GM18511 (cell line): ENCODE measurements around the gene NHS.
"Not testable (repeated sequence)": the region's sequence is repeated elsewhere in the genome, so short reads cannot be mapped to it uniquely, and the experiment has no call there.

ENCODE experiments used
- ATAC-seq: cut with Tn5 transposase; IDR thresholded peaks from one replicate; pipeline ENCODE4 v1.9.1; 2021; ENCODE audit warnings: mild to moderate bottlenecking, moderate library complexity; ENCODE audit not compliant: unreplicated experiment

NHS gene

DNA sequence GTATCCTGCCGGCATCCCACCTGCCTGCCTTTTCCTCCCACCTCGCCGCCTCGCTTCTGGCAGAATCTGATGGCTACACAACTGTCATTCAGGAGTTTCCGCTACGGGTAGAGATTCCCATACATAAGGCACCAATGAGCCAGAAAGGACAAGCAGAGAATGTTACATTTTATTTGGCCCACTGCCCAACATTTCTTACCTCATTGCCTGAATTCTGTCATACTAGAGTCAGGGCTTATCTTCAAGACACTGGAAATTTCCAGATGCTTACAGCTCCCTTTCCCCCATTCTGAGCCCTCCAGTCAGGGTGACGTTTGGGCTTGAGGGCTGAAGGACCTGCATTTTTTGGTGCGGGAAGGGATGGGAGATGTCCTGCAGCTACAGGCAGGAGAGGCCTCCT lies 113.0 kb downstream of the NHS start:
- no peak for ATAC-seq

- no peak for ATAC-seq
Observed at GRCh38 chrX:17494216-17494615, 119.2 kb downstream of the NHS start.

- no peak for ATAC-seq
Observed at GRCh38 chrX:17495052-17495451, 120.1 kb downstream of the NHS start.

DNA sequence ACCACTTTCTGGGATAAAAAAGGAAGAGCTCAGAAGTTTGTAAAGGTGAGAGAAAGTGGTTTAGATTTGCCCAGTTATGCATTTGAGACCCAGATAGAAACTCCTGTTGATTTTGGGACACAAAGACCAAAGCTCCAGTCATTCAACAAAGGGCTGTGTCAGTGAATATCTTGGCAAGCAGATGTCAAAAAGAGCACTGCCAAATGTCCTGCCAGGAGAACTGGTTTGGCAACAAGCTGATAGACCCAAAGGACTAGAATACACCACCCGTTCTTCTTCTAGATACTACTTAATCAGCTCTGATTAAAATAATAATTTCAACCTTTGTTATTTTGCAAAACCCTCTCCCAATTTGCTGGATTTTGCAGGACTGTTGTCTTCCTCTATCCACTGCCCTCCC lies 121.4 kb downstream of the NHS start:
- no peak for ATAC-seq

GRCh38 chrX:17497193-17497592 lies 122.2 kb downstream of the NHS start:
- ATAC-seq, result no peak

- ATAC-seq, result no peak
Observed at GRCh38 chrX:17499512-17499911, 124.5 kb downstream of the NHS start.

- no peak for ATAC-seq
Observed at GRCh38 chrX:17500145-17500579, 125.2 kb downstream of the NHS start.

DNA sequence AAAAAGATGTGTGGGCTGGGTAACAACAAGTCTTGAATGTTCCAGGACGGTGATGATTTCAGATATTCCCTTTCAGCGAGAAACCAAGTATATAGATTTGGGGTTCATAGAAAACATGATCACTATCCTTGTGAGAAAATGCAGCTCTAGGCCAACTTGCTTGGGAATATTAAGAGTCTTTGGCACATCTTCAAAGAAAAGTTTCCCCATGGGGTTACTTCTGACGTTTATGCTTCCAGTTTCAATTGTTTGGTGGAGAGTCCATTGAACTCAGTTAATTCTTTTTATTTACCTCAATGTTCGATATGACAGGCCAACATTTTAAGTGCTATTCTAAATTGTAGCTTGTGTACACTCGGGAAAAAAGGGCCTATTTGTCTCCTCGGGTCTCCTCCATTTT lies 126.7 kb downstream of the NHS start:
- ATAC-seq, result no peak

- ATAC-seq, result not testable (repeated sequence)
Observed at GRCh38 chrX:17506352-17506751, 131.4 kb downstream of the NHS start.

DNA sequence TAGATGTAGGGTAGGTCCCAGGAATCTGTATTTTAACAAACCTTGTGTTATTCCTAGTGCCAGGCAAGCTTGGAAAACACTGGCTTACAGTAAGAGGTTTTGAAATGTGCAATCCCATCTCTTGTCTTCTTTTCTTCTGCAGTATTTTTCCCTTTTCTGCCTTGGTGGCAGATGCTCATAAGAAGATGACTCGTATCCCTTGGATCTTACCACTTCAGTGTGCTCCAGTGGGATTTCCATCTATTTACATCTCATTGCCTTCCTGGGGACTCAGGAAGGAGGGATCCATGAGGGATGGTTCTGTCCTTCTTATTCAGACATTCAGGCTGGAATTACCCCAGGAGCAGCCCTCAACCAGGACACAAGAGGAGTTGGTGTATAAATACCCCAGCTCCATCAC lies 136.6 kb downstream of the NHS start:
- ATAC-seq, result no peak

DNA sequence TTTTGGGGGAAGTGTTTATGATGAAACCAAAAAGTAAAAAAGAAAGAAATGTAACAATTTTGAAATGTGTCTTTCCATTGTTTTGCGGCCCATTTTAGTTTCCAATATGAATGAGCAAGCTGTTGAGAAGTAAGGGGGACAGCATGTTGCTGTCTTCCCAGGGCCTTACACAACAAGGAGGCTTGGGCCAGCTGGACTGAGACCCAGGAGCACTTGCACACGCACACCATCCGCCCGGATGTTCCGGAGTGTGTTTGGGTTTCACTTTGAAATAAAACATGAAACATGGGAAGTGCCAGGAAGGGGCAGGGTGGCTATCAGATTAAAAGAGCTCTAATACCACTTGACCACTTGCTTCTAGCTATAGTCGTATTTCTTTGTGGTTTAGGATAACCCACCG lies 144.4 kb downstream of the NHS start:
- ATAC-seq, result no peak

GRCh38 chrX:17520016-17520615 lies 145.1 kb downstream of the NHS start:
- ATAC-seq, result no peak

DNA sequence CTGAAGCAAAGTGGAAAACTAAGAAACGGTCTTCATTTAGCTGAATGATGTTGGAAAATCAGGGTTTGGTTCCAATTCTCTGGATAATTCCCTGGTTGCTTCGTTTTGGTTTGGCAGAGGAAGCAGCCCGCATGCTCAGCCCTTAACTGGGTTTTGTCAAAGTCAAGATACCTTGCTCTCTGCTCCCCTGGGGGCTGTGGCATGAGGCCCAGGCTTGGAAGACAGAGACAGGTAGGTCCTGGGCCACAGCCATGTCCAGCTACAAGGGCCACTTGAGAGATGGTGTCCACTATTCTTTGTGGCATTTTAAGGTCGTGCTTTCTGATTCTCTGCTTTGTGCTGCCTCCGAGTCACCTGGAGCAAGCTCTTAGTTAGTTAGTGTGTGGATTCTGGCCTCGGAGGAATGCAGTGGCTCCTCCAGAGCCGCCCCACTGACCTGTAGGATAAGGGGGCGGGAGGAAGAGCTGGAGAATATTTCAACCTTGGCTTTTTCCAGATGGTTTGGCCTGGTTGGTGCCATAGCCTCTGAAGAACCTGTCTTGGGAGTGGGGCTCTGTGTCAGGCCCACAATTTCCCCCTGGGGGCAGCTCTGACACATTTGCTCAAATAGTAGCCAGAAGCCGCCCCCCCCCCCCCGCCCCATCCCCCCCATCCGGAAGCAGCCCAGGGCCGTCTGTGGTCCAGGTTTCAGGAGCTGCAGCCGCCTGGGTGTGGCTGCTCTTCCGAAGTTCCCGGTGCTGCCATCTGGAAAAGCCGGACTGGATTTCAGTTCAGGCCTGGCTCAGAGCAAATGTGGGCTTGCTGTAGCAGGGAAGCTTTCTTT lies 147.1 kb downstream of the NHS start:
- no peak for ATAC-seq

GRCh38 chrX:17525266-17525665 lies 150.3 kb downstream of the NHS start:
- no peak for ATAC-seq

GRCh38 chrX:17525762-17526555 lies 151.0 kb downstream of the NHS start:
- ATAC-seq, result no peak

GRCh38 chrX:17527135-17527701 lies 152.2 kb downstream of the NHS start:
- no peak for ATAC-seq

DNA sequence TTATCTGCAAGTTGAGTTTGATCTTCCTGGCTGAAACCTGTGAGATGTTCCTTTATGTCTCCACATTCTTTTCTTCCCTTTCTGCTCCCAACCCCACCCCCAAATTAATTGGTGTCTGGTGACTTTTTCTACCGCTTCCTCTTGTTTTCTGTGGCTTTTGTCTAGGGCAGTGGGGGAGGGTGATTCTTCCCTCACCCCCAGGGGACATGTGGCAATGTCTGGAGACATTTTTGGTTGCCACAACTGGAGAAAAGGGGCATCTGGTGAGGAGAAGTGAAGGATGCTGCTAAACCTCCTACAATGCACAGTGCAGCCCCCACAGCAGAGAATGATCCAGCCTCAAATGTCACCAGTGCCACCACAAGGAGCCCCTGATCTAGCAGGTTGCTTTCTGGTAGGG lies 152.9 kb downstream of the NHS start:
- no peak for ATAC-seq

DNA sequence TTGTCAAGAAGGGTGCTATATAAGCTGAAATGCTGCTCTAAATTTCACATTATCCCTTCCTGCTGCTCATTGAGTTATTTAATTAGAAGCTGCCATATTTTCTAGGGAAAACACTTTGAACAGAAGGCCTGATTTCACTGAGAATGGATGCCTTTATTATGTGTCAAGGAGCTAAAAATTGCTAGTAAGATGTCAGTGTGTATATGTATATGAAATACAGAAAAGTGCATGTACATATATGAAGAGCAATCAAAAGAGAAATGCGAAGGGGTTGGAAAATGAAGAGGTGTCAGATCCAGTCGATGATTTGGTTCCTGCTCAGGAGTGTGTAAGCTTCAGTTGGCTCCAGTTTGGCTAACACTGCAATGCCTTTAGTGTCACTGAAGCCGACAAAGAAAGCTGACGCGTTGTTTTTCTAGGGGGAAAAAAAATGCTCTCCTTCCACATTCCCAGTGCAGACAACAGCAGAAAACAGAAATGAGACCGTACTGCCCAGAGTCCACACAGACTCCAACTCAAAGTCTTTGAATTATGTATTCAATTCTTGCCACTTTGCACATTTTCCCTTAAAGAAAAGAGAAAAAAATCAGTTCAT lies 154.2 kb downstream of the NHS start:
- ATAC-seq, result no peak

DNA sequence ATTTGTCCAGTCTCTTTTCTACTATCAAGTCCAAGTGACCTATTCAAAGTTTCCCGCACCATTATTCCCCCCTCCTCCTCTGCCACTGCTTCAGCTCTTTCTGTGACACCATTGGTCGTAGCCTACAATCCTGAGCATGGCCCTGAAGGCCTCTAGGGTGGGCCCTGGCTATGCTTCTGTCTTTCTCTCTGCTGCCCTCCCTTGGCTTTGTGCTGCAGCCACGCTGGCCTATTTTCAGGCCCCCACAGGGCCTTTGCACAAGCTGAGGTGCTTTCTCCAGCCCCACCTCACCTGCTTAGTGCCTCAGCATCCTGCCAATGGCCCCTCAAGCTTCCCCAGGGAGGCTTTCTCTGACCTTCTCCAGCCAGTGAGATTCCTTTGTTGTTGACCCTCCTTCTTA lies 156.5 kb downstream of the NHS start:
- ATAC-seq, result no peak

GRCh38 chrX:17535229-17535628 lies 160.2 kb downstream of the NHS start:
- ATAC-seq, result peak; percentile 58

DNA sequence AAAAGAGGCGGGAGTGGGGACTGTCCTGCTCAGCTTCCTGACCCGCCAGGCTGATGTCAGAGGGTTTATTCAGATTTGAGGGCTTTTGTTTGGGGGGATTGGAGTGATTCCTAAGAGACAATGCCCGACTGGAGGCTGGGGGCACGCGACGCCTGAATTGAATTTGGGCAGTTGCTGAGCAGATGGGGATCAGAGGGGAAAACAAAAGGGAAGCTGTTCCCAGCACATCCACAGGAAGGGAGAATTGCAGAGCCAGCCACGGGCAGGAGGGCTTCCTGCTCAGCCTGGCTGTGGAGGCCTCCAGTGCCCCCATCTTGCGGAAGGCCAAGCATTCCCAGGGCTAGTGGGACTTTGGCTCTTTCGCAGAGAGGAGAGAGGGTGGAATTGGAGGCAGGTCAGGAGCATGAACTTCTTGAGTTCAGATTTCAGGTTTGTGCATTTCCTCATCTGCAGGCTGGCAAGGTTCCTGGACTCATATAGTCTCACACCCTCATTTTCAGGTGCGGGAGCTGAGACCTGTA lies 162.8 kb downstream of the NHS start:
- ATAC-seq, result no peak
